ENCODE measurements around the gene CD82.

The CD82 gene

GRCh38 chr11:44561964-44562734 is 3.3 kb upstream of the CD82 start:
- DNase-seq (ENCODE audit: low spot score): no peak

GRCh38 chr11:44562845-44563460 is 2.5 kb upstream of the CD82 start:
- DNase-seq (ENCODE audit: low spot score): no peak

GRCh38 chr11:44563711-44564110 is 1.8 kb upstream of the CD82 start:
- no peak for DNase-seq (ENCODE audit: low spot score)

GRCh38 chr11:44564166-44564565 is 1.3 kb upstream of the CD82 start:
- DNase-seq (ENCODE audit: low spot score): no peak

- DNase-seq (ENCODE audit: low spot score): no peak
These were observed 723 bp upstream of the CD82 start for GRCh38 chr11:44564670-44565210.

GRCh38 chr11:44565953-44566949 is 788 bp downstream of the CD82 start:
- DNase-seq (ENCODE audit: low spot score): no peak

GRCh38 chr11:44566952-44567875 is 1.8 kb downstream of the CD82 start:
- no peak for DNase-seq (ENCODE audit: low spot score)

GRCh38 chr11:44567876-44568256 is 2.4 kb downstream of the CD82 start:
- DNase-seq (ENCODE audit: low spot score): no peak

GRCh38 chr11:44568331-44568657 is 2.8 kb downstream of the CD82 start:
- no peak for DNase-seq (ENCODE audit: low spot score)

- DNase-seq (ENCODE audit: low spot score): no peak
These were observed 3.4 kb downstream of the CD82 start for GRCh38 chr11:44568658-44569473.

- DNase-seq (ENCODE audit: low spot score): no peak
These were observed 5.1 kb downstream of the CD82 start for GRCh38 chr11:44570411-44571155.

- no peak for DNase-seq (ENCODE audit: low spot score)
These were observed 6.4 kb downstream of the CD82 start for GRCh38 chr11:44571871-44572270.

- no peak for DNase-seq (ENCODE audit: low spot score)
These were observed 7.0 kb downstream of the CD82 start for GRCh38 chr11:44572436-44572835.

GRCh38 chr11:44572884-44573283 is 7.4 kb downstream of the CD82 start:
- no peak for DNase-seq (ENCODE audit: low spot score)

GRCh38 chr11:44573333-44573732 is 7.9 kb downstream of the CD82 start:
- no peak for DNase-seq (ENCODE audit: low spot score)

GRCh38 chr11:44574610-44575287 is 9.3 kb downstream of the CD82 start:
- no peak for DNase-seq (ENCODE audit: low spot score)

GRCh38 chr11:44575288-44575672 is 9.8 kb downstream of the CD82 start:
- DNase-seq (ENCODE audit: low spot score): no peak

- no peak for DNase-seq (ENCODE audit: low spot score)
These were observed 10.5 kb downstream of the CD82 start for GRCh38 chr11:44575962-44576361.

- no peak for DNase-seq (ENCODE audit: low spot score)
These were observed 11.2 kb downstream of the CD82 start for GRCh38 chr11:44576656-44577055.
